ENCODE measurements around the gene HSFX2. TPM values are rescaled to one million over a fixed set of nuclear protein-coding genes. Genes with fewer than 3 reads are reported as not detected.

HSFX2 gene
- total and polyA plus RNA-seq, 2 experiments from 2014 or later = 0.43 TPM; not detected in 1

- TF ChIP-seq EZH2 (IDR thresholded peaks at IDR 0.05; ENCODE audit: insufficient read depth, poor library complexity, severe bottlenecking) = no peak
- no peak for TF ChIP-seq EZH2phosphoT487 (IDR thresholded peaks at IDR 0.05; ENCODE audit: insufficient read depth, low read depth)
- 94% methylated on average over 3 of the region's 3 CpGs; no CpG with 5 or more reads in 1 of the 2 experiments for WGBS, 2 experiments (ENCODE audit: low coverage in 1 of 2, low lambda C conversion rate in 2 of 2, missing lambda C conversion rate in 2 of 2)
- H3K4me1 ChIP-seq (ENCODE audit: insufficient read depth) = peaks cover 7% of the 10 kb centered on the region
- no peaks in the 10 kb centered on the region for H3K27me3 ChIP-seq (replicated peaks; ENCODE audit: insufficient read depth)
- H3K4me3 ChIP-seq = no peak overlapping the region
- H3F3A ChIP-seq (ENCODE audit: insufficient read depth) = no peaks in the 10 kb centered on the region
- H3K27ac ChIP-seq = no peak overlapping the region
- H3K9ac ChIP-seq = no peak overlapping the region
- no peak for DNase-seq
- in situ Hi-C loops (cut with MboI) = no loop called here
- H2AFZ ChIP-seq = no peak overlapping the region
- no peak overlapping the region for H3K4me2 ChIP-seq (ENCODE audit: unreplicated experiment)
- no peaks in the 10 kb centered on the region for H3K9me2 ChIP-seq (ENCODE audit: insufficient read depth)
- H4K20me1 ChIP-seq (ENCODE audit: insufficient read depth) = no peaks in the 10 kb centered on the region
- H3K79me2 ChIP-seq (ENCODE audit: insufficient read depth) = no peaks in the 10 kb centered on the region
- no peaks in the 10 kb centered on the region for H3K36me3 ChIP-seq (ENCODE audit: low read depth)
- no peaks in the 10 kb centered on the region for H3K9me3 ChIP-seq (ENCODE audit: low read depth)
These were observed 44.5 kb upstream of the HSFX2 start for GRCh38 chrX:149639568-149639967.

- H3K4me1 ChIP-seq (ENCODE audit: insufficient read depth) = peaks cover 7% of the 10 kb centered on the region
- DNase-seq = peak; percentile 34
- no peak overlapping the region for H3K4me2 ChIP-seq (ENCODE audit: unreplicated experiment)
- no peak overlapping the region for H2AFZ ChIP-seq
- H3F3A ChIP-seq (ENCODE audit: insufficient read depth) = no peaks in the 10 kb centered on the region
- no peak overlapping the region for H3K27ac ChIP-seq
- no peaks in the 10 kb centered on the region for H3K9me2 ChIP-seq (ENCODE audit: insufficient read depth)
- no peaks in the 10 kb centered on the region for H3K36me3 ChIP-seq (ENCODE audit: low read depth)
- H3K4me3 ChIP-seq = no peak overlapping the region
- H3K9me3 ChIP-seq (ENCODE audit: low read depth) = no peaks in the 10 kb centered on the region
- H4K20me1 ChIP-seq (ENCODE audit: insufficient read depth) = no peaks in the 10 kb centered on the region
- no peak overlapping the region for H3K9ac ChIP-seq
- no peak for TF ChIP-seq EZH2phosphoT487 (IDR thresholded peaks at IDR 0.05; ENCODE audit: insufficient read depth, low read depth)
- TF ChIP-seq EZH2 (IDR thresholded peaks at IDR 0.05; ENCODE audit: insufficient read depth, poor library complexity, severe bottlenecking) = no peak
- H3K27me3 ChIP-seq (replicated peaks; ENCODE audit: insufficient read depth) = no peaks in the 10 kb centered on the region
- in situ Hi-C loops (cut with MboI) = no loop called here
- H3K79me2 ChIP-seq (ENCODE audit: insufficient read depth) = no peaks in the 10 kb centered on the region
These were observed 43.7 kb upstream of the HSFX2 start for GRCh38 chrX:149638860-149639259.

- no peak overlapping the region for H3K4me2 ChIP-seq (ENCODE audit: unreplicated experiment)
- H4K20me1 ChIP-seq (ENCODE audit: insufficient read depth) = no peaks in the 10 kb centered on the region
- no peak overlapping the region for H3K27ac ChIP-seq
- no peak overlapping the region for H2AFZ ChIP-seq
- no peaks in the 10 kb centered on the region for H3K9me3 ChIP-seq (ENCODE audit: low read depth)
- H3K36me3 ChIP-seq (ENCODE audit: low read depth) = no peaks in the 10 kb centered on the region
- no peaks in the 10 kb centered on the region for H3F3A ChIP-seq (ENCODE audit: insufficient read depth)
- no peak overlapping the region for H3K4me3 ChIP-seq
- in situ Hi-C loops (cut with MboI) = no loop called here
- no peak for DNase-seq
- H3K4me1 ChIP-seq (ENCODE audit: insufficient read depth) = peaks cover 7% of the 10 kb centered on the region; the same call in 1 of the 2 replicates
- no peaks in the 10 kb centered on the region for H3K27me3 ChIP-seq (replicated peaks; ENCODE audit: insufficient read depth)
- H3K9me2 ChIP-seq (ENCODE audit: insufficient read depth) = no peaks in the 10 kb centered on the region
- TF ChIP-seq EZH2phosphoT487 (IDR thresholded peaks at IDR 0.05; ENCODE audit: insufficient read depth, low read depth) = no peak
- TF ChIP-seq EZH2 (IDR thresholded peaks at IDR 0.05; ENCODE audit: insufficient read depth, poor library complexity, severe bottlenecking) = no peak
- peaks cover 18% of the 10 kb centered on the region for H3K79me2 ChIP-seq (ENCODE audit: insufficient read depth)
- H3K9ac ChIP-seq = no peak overlapping the region
These were observed 38.4 kb upstream of the HSFX2 start for GRCh38 chrX:149633511-149633910.

- H3K27ac ChIP-seq = peak within 1 kb of the TSS; percentile 48
- H3K9me3 ChIP-seq (ENCODE audit: low read depth) = no peaks in the 10 kb centered on the region
- TF ChIP-seq EZH2 (IDR thresholded peaks at IDR 0.05; ENCODE audit: insufficient read depth, poor library complexity, severe bottlenecking) (no peak), EZH2phosphoT487 (IDR thresholded peaks at IDR 0.05; ENCODE audit: insufficient read depth, low read depth) (no peak)
- WGBS, 2 experiments (ENCODE audit: low coverage in 1 of 2, low lambda C conversion rate in 2 of 2, missing lambda C conversion rate in 2 of 2) = 0 to 1% methylated on average over 12 to 49 of the region's 102 CpGs
- H3K4me3 ChIP-seq = peak within 1 kb of the TSS; percentile 83
- in situ Hi-C loops (cut with MboI) = no loop called here
- H3K9me2 ChIP-seq (ENCODE audit: insufficient read depth) = no peaks in the 10 kb centered on the region
- H3K36me3 ChIP-seq (ENCODE audit: low read depth) = no peaks in the 10 kb centered on the region
- H3F3A ChIP-seq (ENCODE audit: insufficient read depth) = no peaks in the 10 kb centered on the region
- peak within 1 kb of the TSS; percentile 77 for H3K9ac ChIP-seq
- H3K27me3 ChIP-seq (replicated peaks; ENCODE audit: insufficient read depth) = no peaks in the 10 kb centered on the region
- DNase-seq = peak; percentile 71
- H3K4me2 ChIP-seq (ENCODE audit: unreplicated experiment) = peak within 1 kb of the TSS; percentile 81
- H4K20me1 ChIP-seq (ENCODE audit: insufficient read depth) = no peaks in the 10 kb centered on the region
- H3K4me1 ChIP-seq (ENCODE audit: insufficient read depth) = peaks cover 7% of the 10 kb centered on the region; the same call in 1 of the 2 replicates
- H2AFZ ChIP-seq = peak within 1 kb of the TSS; percentile 92
- peaks cover 37% of the 10 kb centered on the region for H3K79me2 ChIP-seq (ENCODE audit: insufficient read depth)
These were observed 36.4 kb upstream of the HSFX2 start, which contains the start of gene TMEM185A for GRCh38 chrX:149631234-149632165. Gene TMEM185A (minus strand): TSS chrX:149631792. CDS start chrX:149631580, 212 bp downstream.

Measured in GM23248 (cell line).